Measurements from ENCODE around the gene PRKCI. TPM values are rescaled to one million over a fixed set of nuclear protein-coding genes. Genes with fewer than 3 reads are reported as not detected.

Gene PRKCI
- total and polyA plus RNA-seq, 4 donors = 3.2 to 12.7 (median 8.7) TPM

DNA sequence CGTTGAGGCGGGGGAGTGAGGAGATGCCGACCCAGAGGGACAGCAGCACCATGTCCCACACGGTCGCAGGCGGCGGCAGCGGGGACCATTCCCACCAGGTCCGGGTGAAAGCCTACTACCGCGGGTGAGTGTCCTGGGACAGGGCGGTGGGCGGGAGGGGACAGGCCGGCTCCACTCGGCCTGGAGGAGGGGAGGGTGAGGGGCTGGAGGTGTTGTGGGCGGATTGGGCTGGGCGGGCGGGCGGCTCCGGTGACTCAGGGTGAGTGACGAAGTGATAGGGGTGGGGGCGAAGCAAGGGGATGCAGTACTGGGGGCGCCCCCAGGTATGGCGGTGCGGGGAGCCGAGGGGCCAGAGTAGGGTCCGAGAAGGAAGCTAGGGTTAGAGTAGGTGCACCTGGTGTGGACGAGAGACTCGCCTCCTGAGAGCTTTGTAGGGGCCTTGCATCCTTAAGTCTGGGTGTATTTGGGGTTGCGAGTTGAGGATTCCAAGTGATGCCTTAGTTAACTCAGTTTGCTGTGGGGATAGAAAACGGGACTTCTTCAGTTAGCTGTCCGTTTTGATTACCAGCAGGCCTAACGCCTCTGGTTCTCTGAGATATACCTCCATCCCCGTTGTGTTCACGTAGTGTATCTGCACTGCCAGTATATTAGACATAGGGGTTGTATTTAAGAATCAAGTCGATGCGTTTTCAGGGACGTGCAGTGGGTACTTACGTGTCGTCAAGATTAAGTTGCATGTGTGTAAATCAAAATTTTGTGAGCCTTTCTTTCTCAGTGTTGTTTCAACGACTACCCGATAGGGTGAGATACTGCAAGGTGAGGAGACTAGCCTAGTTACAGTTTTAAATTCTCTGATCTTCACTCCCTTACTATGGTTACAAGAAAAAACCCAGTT lies 670 bp downstream of the PRKCI start:
- Histone ChIP-seq H3K27me3 (ENCODE audit: control insufficient read depth in 4 of 4, insufficient read depth in 4 of 4, low read length in 3 of 4) (no peaks in the 10 kb centered on the region), H3K9ac (ENCODE audit: low read depth in 1 of 2, low read length in 2 of 2) (peak overlapping the region; percentile 46 to 71), H3K4me3 (ENCODE audit: low read depth in 1 of 3, low read length in 3 of 3) (peak overlapping the region; percentile 79 to 88 (median 79)), H3K27ac (ENCODE audit: low read depth in 1 of 2, low read length in 2 of 2) (peak overlapping the region; percentile 76 to 87), H3K36me3 (ENCODE audit: control insufficient read depth in 4 of 4, insufficient read depth in 3 of 4, low read depth in 1 of 4, low read length in 3 of 4) (no peaks in the 10 kb centered on the region), H3K9me3 (ENCODE audit: control insufficient read depth in 4 of 4, low read length in 3 of 4) (no peaks in the 10 kb centered on the region), H3K4me1 (ENCODE audit: control insufficient read depth in 4 of 4, insufficient read depth in 4 of 4, low read length in 3 of 4) (peaks cover 2 to 15% (median 6%) of the 10 kb centered on the region in 4 donors)
- no peak for DNase-seq (ENCODE audit: low spot score)
- TF ChIP-seq JUND (IDR thresholded peaks at IDR 0.05) = no peak
- TF ChIP-seq, protein P1, sequence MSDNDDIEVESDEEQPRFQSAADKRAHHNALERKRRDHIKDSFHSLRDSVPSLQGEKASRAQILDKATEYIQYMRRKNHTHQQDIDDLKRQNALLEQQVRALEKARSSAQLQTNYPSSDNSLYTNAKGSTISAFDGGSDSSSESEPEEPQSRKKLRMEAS (IDR thresholded peaks at IDR 0.05) = no peak
- no peak for TF ChIP-seq GABPA (IDR thresholded peaks at IDR 0.05 in 1 of 2, conservative IDR thresholded peaks at IDR 0.05 in 1 of 2)
- TF ChIP-seq SP1 (IDR thresholded peaks at IDR 0.05) = no peak
- TF ChIP-seq NR2F2 (IDR thresholded peaks at IDR 0.05) = no peak
- no peak for TF ChIP-seq FOXA1 (IDR thresholded peaks at IDR 0.05)
- TF ChIP-seq RAD21 (IDR thresholded peaks at IDR 0.05) = peak in 1 of 2 donors; percentile 36
- TF ChIP-seq YY1 (IDR thresholded peaks at IDR 0.05) = no peak
- WGBS = under 1% methylated on average over 42 of the region's 42 CpGs

DNA sequence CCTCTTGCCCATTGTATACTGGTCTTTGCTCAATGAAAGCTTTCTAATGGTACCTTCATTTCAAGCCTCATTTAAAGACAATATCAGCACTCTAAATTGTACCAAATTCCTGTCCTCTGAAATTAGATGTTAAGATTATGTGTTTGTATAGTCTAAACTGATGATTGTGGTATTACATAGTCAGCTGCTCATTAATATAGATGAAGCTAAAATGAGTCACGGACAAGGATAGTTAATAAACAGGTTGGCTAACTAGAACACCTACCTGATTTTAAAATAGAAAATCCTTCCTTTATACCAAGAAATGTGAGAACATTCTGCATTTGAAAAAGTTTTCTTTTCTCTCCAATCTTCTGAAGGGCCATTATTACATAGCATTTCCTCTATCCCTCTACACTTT lies 2.9 kb downstream of the PRKCI start:
- Histone ChIP-seq H3K4me1 (ENCODE audit: control insufficient read depth in 4 of 4, insufficient read depth in 4 of 4, low read length in 3 of 4) (peaks cover 3 to 15% (median 6%) of the 10 kb centered on the region in 4 donors), H3K27ac (ENCODE audit: low read depth in 1 of 2, low read length in 2 of 2) (no peak overlapping the region), H3K27me3 (ENCODE audit: control insufficient read depth in 4 of 4, insufficient read depth in 4 of 4, low read length in 3 of 4) (no peaks in the 10 kb centered on the region), H3K9ac (ENCODE audit: low read depth in 1 of 2, low read length in 2 of 2) (no peak overlapping the region), H3K9me3 (ENCODE audit: control insufficient read depth in 4 of 4, low read length in 3 of 4) (no peaks in the 10 kb centered on the region), H3K36me3 (ENCODE audit: control insufficient read depth in 4 of 4, insufficient read depth in 3 of 4, low read depth in 1 of 4, low read length in 3 of 4) (no peaks in the 10 kb centered on the region), H3K4me3 (ENCODE audit: low read depth in 1 of 3, low read length in 3 of 3) (no peak overlapping the region)
- DNase-seq (ENCODE audit: low spot score) = no peak
- WGBS = 98% methylated on average over 1 of the region's 1 CpG
- TF ChIP-seq NR2F2 (IDR thresholded peaks at IDR 0.05) = no peak
- no peak for TF ChIP-seq RXRA (IDR thresholded peaks at IDR 0.05)
- no peak for TF ChIP-seq FOXA1 (IDR thresholded peaks at IDR 0.05)
- TF ChIP-seq, protein P2, sequence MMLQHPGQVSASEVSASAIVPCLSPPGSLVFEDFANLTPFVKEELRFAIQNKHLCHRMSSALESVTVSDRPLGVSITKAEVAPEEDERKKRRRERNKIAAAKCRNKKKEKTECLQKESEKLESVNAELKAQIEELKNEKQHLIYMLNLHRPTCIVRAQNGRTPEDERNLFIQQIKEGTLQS (IDR thresholded peaks at IDR 0.05) = no peak
- TF ChIP-seq HNF4A (conservative IDR thresholded peaks at IDR 0.05) = no peak
- no peak for TF ChIP-seq SP1 (IDR thresholded peaks at IDR 0.05)
- TF ChIP-seq, protein P3, sequence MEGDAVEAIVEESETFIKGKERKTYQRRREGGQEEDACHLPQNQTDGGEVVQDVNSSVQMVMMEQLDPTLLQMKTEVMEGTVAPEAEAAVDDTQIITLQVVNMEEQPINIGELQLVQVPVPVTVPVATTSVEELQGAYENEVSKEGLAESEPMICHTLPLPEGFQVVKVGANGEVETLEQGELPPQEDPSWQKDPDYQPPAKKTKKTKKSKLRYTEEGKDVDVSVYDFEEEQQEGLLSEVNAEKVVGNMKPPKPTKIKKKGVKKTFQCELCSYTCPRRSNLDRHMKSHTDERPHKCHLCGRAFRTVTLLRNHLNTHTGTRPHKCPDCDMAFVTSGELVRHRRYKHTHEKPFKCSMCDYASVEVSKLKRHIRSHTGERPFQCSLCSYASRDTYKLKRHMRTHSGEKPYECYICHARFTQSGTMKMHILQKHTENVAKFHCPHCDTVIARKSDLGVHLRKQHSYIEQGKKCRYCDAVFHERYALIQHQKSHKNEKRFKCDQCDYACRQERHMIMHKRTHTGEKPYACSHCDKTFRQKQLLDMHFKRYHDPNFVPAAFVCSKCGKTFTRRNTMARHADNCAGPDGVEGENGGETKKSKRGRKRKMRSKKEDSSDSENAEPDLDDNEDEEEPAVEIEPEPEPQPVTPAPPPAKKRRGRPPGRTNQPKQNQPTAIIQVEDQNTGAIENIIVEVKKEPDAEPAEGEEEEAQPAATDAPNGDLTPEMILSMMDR (IDR thresholded peaks at IDR 0.05; ENCODE audit: low read depth, low read length, missing input control) = no peak
- no peak for TF ChIP-seq TAF1 (conservative IDR thresholded peaks at IDR 0.05)
- TF ChIP-seq RAD21 (IDR thresholded peaks at IDR 0.05) = no peak
- no peak for TF ChIP-seq YY1 (IDR thresholded peaks at IDR 0.05)
- TF ChIP-seq, protein P4, sequence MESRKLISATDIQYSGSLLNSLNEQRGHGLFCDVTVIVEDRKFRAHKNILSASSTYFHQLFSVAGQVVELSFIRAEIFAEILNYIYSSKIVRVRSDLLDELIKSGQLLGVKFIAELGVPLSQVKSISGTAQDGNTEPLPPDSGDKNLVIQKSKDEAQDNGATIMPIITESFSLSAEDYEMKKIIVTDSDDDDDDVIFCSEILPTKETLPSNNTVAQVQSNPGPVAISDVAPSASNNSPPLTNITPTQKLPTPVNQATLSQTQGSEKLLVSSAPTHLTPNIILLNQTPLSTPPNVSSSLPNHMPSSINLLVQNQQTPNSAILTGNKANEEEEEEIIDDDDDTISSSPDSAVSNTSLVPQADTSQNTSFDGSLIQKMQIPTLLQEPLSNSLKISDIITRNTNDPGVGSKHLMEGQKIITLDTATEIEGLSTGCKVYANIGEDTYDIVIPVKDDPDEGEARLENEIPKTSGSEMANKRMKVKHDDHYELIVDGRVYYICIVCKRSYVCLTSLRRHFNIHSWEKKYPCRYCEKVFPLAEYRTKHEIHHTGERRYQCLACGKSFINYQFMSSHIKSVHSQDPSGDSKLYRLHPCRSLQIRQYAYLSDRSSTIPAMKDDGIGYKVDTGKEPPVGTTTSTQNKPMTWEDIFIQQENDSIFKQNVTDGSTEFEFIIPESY (IDR thresholded peaks at IDR 0.05) = no peak
- TF ChIP-seq, protein P5, sequence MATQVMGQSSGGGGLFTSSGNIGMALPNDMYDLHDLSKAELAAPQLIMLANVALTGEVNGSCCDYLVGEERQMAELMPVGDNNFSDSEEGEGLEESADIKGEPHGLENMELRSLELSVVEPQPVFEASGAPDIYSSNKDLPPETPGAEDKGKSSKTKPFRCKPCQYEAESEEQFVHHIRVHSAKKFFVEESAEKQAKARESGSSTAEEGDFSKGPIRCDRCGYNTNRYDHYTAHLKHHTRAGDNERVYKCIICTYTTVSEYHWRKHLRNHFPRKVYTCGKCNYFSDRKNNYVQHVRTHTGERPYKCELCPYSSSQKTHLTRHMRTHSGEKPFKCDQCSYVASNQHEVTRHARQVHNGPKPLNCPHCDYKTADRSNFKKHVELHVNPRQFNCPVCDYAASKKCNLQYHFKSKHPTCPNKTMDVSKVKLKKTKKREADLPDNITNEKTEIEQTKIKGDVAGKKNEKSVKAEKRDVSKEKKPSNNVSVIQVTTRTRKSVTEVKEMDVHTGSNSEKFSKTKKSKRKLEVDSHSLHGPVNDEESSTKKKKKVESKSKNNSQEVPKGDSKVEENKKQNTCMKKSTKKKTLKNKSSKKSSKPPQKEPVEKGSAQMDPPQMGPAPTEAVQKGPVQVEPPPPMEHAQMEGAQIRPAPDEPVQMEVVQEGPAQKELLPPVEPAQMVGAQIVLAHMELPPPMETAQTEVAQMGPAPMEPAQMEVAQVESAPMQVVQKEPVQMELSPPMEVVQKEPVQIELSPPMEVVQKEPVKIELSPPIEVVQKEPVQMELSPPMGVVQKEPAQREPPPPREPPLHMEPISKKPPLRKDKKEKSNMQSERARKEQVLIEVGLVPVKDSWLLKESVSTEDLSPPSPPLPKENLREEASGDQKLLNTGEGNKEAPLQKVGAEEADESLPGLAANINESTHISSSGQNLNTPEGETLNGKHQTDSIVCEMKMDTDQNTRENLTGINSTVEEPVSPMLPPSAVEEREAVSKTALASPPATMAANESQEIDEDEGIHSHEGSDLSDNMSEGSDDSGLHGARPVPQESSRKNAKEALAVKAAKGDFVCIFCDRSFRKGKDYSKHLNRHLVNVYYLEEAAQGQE (IDR thresholded peaks at IDR 0.05) = no peak
- TF ChIP-seq EGR1 (IDR thresholded peaks at IDR 0.05; ENCODE audit: low read depth in 2 of 2) = no peak
- TF ChIP-seq GABPA (IDR thresholded peaks at IDR 0.05 in 1 of 2, conservative IDR thresholded peaks at IDR 0.05 in 1 of 2) = no peak
- no peak for TF ChIP-seq JUND (IDR thresholded peaks at IDR 0.05)
